ENCODE data around the gene PRLR.

PRLR gene

DNA sequence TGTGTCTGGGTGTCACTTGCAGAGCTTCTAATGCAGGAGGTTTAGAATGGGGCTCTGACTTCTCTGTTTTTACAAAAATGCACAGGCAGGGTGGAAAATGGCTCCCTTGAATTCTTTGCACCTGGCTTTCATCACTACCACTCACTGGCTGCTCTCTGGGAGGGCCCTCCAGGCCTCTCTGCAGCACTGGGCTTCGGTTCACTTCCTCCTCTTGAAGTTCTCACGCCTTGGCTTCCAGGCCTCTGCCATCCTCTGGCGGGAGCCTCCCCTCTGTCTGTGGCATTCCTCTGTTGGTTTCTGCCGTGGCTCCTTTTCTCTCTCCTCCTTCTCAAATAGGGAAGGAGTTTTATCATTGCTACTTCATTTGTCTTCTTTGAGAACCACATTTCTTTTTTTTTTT is 2.8 kb upstream of the PRLR start:
- no peak for DNase-seq

DNA sequence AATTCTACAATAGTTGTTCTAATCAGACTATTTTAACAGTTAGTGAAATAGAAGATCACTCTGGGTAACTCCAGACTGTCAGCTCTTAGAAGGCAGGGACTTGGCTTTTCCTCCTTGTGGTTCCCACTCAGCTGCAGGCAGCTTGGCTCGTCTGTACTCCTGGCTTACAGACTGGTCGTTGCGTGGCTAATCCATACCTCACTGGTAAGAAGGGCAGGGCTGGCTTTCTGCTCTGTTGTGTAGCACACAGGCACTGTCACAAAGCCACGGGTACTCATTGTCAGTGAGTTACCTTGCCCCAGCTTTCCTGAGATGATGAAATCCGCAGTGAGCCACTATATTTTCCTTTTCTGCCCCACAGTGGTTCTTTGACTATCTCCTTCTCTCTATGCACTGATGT is 1.8 kb upstream of the PRLR start:
- no peak for DNase-seq

DNA sequence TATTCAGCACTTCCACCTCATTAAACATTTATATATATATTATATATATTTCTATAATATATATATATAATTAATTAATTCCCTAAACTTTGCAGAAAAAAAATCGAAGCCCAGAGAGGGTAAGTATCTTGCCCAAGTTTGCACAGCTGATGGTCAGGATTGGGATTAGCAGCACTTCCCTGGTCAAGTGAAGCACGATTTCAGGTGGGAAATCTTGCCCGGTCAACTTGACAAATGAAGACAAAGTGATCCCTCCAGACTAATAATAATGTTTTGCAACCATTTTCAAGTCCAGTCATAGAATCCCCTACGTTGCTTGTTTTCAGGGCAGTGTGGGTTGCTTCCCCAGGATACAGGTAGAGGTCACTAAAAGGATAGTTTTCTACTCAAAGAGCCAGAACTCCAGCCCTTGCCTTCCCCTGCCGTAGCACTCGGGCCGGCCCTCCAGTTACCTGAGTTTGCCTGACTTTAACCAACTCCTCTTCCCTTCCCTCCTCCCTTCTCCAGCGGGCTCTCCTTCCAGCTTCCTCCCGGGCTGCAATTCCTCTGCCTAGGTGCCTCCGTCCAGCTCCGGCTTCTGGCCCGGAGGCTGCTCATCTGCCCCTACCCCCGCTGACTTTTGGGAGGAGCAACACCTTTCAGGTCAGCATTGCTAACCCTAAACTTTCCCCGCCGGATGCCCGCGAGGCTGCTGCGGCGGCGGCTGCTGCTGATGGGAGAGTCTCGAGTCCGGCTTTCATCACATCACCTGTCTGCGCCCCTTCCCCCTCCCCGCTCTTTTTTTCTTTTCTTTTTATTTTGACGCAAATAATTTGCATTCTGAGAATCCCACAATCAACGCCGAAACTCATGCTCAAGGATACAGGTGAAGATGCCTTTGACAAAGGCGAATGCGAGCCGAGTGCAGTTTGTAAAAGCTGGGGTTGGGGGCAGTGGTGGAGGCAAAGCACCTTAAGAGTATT is 930 bp downstream of the PRLR start:
- DNase-seq = no peak

DNA sequence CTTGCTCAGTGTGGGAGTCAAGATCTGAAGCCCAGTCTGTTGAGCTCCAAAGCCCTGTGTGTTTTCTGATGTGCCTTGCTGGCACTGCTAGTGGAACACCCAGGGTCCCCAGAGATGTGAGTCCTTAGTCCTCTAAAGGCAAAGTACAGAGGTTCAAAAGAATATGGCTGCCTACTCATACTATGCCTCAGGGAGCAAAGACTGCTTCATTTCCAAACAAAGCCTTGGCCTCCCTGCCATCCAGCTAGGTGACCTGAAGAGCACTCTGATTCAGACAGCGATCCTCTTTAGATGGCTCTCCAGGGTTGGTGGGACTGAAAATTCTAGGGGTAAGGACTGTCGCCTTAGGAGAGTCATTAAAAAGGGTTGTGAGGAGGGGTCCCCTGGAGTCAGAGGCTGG is 2.0 kb downstream of the PRLR start:
- DNase-seq = no peak

DNA sequence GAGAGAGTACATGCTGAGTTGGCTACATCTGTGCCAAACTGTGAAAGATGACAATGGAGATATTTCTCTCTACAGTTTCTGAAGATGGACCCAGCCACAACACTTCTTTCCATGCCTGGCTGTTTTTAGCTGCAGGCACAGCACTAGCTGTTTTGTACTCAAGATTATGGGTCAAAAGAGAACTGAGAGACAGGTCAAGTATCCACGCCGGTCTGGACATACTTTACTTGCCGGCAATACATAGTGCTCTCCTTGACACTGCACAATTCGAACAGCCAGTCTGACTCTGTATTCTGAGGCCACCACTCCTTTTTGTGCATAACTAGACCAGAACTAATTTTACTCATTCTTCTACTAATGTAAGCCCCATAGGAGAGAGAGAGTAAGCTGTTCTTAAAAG is 2.6 kb downstream of the PRLR start:
- no peak for DNase-seq

DNA sequence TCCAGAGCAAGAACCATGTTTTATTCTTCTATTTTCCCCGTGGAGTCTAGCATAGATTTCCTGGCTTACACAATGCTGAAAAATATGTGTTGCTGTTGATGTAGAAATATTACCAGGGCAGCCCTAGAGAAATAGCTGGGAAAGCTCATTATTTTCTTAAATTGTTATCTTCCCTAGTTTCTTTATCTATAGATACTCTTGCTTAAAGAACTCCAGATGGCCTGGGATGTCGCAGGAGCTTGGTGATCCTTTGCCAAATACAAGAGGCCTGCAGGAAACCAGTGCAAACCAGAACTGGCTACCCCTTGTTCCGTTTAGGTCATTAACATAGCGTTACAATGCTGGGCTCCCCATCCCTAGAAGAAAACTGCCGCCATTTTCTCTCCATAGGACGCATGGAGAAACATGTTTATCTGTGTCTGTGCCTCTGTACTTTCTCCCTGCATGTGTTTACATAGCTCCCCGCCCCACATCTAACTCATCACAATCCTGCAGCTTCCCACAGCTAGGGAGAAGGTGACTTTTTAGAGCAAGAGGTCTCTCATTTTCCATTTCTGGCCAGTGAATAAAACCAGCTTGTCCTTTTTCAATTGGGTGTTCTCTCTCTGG is 6.4 kb downstream of the PRLR start:
- no peak for DNase-seq

DNA sequence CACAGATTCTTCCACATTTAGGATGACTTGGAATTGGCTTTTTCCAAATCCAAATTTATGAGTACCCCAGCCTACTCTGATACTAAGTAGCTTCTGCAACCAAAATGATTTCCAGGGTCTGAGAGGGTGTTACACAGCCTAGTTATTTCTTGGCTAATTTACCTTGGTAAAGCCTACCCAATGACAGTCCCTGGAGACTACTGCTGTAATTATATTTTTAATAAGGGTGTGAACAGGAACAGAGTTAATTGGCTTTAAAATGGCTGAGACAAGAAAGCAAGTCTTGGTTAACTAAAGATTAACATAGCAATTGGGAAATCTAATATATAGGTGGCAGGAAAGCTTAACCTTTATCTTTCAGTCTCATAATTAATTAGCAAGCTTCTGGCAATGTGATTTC is 9.3 kb downstream of the PRLR start:
- DNase-seq = no peak

DNA sequence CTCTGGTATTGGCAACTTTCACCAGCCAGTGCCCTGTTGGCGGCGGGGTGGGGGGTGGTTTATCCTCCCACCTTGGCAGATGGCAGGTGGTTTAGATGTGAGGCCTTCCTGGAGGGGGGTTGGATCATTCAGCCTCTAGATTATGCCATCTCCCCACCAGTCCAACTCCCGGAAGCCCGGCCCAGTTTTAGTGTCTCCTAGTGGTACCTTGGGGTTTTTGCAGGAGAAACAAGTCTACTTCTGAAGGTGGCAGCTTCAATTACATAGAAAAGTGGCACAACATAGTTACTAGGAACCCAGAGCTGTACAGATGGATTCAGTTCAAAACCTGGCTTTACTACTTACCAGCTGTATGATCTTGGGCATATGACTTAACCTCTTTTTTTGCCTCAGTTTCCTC is 11.3 kb downstream of the PRLR start:
- DNase-seq = no peak

DNA sequence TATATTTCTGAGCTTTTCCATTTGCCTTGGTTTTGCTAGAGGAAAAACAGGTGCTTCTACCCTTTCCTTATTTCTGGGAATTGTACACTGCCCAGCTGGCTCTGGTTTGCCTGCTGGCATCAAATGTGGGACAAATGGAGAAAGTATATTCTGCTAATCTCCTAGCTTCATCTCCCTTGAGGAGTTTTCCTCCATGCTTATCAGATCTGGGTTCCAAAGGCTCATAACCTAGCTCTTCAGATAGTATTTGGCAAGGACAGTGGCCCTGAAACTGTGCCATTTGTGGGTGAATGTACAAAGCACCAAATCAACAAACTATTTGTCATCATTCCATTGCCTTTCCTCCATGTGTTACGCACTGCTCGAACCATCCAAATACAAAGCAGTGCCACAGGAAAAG is 16.2 kb downstream of the PRLR start:
- no peak for DNase-seq

DNA sequence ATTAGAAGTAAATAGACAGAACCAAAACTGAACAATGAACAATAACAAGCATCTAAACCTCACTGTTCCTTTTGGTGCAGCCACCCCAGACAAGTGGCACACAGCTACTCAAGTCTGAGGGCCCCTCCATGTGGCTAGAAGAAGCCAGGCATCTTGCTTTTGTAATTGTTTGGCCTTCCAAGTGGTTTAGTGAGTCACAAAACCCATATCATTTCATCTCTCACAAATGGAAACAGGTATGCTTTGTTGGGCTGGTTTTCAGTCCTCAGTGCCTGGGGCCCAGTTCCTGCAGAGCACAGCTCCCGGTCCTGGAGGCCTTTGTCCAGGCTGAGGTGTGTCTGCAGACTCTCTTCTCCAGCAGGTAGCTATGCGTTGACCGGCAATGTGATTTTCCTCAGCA is 16.7 kb downstream of the PRLR start:
- DNase-seq = no peak

DNA sequence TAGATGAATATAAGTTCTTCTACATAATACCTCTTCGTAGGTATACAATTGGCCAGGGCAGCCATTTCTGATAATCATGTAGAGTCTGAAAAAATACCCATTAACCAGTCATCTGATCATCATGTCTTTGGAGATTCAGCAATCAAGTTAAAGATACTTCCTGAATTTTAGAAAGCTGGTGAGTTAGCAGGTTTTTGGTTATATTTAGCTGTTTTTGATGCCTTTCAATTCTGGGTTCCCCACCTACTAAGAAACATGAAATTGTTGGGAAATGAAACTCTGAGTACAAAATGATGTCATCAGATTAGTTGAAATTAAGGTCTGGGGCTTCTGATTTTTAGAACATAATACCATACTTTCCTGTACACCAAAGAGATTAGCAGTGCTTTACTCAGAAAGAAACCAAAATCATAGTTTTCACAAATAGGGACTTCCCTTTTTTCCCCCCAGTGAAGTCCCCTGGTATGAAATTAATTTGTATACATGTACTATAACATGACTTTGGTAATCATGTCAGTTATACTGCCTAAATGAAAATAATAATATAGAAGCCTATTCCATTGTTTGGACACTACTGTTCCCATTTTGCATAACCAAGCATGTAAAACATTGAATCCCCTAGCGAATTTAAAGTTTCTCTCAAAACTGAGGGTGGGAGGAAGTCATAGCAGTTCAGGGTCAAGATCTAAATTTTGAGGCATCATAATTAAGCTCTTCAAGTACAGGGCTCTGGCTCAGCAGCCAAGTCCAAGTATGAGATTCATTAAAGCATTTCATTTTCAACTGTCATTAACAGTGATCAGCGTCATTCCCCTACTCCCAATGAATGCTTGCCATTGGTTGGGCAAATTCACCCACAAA is 17.9 kb downstream of the PRLR start:
- DNase-seq = no peak

DNA sequence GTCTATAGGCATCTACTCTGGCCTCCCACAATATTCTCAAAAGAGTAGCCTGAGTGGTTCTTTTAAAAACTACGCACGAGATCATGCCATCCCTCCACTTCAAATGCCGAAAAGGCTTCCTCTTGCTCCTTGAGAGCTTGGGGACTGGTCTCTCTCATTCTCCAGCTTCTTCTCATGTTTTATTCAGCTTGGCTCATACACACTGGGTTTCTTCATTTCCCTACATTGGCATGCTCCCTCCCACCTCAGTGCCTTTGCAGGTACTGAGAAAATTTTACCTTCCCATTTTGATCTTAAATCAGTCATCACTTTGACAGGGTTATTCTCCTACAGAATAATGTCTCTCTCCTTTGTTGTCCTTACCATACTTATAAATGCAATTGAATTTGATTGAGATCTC is 20.4 kb downstream of the PRLR start:
- DNase-seq = no peak

DNA sequence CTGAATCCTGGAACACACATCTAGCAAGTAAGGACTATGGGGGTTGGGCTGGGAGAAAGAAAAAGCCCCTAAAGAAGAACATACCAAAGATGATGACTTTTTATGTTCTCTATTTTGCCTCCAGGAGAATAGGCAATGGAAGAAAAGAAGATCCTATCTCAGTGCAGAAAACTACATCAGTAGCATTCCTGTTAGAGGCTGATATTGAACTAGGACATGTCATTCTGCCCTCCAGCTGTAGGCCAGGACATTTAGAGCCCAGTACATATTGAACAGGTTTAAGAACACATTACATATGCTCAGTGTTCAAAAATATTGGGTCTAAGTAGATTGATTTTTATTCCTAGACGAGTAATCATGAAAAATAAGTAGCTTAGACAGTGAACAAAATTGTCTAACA is 24.7 kb downstream of the PRLR start:
- no peak for DNase-seq

DNA sequence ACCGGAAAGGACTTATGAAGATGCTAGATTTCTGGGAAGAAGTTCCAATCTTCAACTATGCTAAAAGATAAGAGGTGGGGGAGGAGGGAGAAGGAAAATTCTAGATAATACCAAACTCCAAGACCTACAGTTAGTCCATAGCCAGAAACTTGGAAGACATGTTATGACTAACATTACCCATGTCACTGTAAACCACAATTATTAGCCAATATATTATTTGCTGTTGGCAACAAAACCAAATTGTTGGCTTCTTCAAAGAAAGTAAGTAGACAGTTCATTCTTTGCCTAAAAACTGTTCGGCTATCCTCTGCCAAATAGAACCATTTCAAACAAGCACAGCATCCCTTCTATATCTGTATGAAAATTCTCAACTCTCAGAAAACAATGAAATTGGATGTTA is 25.1 kb downstream of the PRLR start:
- DNase-seq = no peak

DNA sequence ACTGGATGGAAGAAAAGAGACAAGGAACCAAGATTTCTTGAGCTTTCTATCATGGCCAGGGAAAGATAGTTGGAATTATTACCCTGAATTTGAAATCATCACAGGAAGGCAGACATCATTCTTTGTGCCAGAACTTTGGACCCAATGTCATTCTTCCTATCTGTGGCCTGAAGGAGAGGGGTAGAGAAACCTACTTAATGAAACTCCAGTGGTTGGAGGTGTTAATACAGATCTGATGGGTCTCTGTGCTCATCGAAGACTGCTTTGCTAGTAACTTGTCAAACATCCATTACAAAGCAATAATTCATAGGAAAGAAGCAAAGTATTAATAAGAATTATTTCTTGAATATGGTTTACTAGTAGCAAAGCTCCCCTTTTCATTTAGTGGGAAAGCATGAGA is 26.9 kb downstream of the PRLR start:
- DNase-seq = no peak

DNA sequence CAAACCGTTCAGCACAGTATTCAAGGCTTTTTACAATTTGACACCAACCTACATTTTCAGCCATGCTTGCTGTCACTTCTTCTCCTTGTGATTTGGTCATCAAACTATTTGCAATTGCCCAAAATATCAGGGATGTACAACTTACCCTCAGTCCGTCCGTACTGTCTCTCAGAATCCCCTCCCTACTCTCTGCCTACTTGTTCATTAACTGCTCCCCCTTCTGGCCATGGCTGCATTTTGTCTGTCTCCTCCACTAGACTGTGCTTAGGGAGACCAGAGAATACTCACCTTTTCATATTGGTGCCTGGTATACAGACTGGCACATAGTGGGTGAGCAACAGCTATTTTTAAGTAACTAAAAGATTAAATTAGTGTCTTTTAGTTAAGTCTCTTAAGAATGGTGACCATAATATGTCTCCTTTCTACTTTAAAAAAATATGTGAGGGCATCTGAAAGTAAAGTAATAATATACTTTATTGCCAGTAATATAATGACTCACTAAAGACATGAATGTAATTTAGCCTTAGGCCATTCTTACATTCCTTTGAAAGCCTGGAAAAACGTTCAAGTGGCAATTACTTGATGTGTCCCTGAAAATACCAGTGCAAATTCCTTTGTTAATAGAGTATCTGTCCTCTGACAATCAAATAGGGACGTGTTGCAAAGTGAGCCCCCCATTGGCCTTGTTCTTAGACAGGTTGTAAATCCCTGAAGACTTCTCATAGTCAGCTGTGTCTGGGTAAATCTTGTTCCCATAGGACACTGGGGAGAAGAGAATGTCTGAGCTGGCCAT is 27.8 kb downstream of the PRLR start:
- no peak for DNase-seq

DNA sequence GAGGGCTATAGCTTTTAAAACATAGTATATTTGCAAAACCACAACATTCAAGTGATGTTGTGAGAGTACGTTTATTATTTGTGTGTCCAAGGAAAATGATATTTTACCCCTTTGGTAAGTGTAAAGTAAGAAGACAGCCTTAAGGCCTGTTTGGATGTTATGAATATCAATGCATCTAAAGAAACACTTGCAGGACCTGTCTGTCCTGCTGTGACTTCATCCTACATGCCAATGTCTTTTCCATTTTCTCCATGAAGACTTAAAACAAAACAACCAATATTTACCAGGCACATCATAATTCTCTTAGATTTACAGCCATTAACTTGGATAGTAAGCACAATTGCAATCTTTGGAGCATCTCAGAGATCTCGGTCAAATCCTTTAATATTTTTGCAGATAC is 29.0 kb downstream of the PRLR start:
- DNase-seq = no peak

DNA sequence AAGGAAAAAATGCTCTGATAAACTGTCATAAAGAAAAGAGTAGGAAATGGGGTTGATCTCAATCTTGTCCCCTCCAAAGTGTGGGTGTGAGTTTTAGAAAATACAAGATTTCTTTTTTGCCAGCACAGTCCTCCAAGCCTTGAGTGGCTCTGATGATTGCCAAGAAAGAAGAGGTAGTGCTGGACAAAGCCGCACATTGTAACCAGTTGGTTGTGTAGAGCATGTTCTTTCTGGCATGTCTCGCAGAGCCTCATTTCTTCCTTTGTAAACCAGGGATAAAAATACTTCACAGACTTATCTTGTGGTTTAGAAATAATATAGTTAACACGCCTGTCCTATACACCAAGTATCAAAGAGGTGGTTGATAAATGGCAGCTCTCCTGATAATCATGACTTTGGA is 30.4 kb downstream of the PRLR start:
- no peak for DNase-seq

DNA sequence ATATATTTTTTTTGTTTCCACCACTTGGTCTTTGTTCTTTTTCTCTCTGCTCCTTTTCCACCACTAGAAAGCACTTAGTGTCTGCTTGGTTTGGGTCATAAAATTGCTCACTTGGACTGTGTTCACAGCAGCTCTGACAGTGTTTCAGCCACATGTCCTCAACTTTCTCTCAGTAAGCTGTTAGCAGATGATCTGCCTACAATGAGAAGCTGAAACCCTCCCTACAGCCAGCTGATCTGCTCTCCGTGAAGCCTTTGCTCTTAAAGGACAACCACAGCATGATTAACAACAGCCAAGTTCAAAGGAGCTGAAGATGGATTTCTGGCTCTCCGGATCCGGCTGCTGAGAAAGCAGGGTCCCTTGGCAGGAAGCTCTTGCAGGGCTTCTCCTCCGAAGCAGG is 31.6 kb downstream of the PRLR start:
- DNase-seq = no peak

DNA sequence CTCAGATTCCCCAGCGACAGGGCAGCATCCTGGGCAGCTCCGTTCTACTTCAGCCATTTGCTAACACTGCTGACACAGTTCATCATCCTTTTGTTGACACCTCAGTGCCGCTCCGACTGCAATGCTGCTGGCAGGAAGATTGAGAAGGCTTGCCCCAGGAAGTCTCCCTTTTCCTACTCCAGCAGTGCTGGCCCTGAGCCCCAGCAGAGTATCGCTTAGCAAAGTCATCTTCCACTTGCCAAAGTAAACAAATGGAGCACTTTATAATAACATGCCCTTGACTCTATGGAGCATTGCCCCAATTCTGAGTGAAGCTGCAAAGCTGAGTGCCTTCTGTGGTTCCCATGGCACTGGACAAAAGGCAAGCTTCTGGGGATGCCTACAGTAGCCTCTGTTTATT is 32.2 kb downstream of the PRLR start:
- no peak for DNase-seq

DNA sequence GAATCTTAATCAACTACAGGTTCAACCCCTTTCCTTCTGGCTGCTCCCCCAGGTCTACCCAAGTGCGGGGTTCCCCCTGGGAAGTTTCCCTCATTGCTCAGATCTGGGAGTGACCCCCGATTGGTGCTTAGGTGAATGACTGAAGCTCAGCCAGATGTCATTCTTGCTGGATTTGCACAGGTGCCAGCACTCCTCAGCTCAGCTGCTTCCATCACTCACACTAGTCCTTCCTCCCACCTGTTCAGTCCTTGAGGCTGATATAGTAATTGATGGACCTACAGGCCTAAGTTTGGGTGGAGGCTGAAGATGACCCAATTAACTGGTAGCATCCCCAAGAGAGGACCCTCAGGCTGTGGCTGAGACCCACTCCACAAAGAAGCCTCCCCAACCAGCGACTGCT is 32.9 kb downstream of the PRLR start:
- DNase-seq = no peak

DNA sequence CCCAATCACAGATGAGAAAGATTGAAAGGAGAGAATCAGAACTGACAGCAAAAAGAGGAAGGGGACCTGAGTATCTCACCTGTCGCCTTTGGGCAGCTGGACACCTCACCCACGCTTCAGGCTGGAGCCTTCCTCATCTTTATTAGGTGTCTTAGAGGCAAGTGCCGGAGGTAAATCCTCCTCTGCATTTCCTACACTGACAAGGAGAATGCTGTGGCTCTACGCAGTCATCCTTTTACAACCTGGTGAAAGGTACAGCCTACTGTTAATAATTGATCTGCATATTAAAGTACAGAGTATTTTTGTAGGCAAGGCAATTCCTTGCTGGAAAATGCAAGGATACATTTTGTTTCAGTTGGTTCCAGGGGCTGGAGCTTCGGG is 34.8 kb downstream of the PRLR start:
- no peak for DNase-seq
